Mucosa of gallbladder (tissue), 1 donor: Measurements from ENCODE around the gene SLC26A11. TPM values are rescaled to one million over a fixed set of nuclear protein-coding genes. Genes with fewer than 3 reads are reported as not detected.
"Not testable (repeated sequence)": the region's sequence is repeated elsewhere in the genome, so short reads cannot be mapped to it uniquely, and the experiment has no call there.

Experiments
- DNase-seq: peaks from one replicate; pipeline ENCODE4 v3.0.0-alpha.2; 2020; ENCODE audit warnings: low spot score
- total RNA-seq: library from RNA; stranded (reverse); gene quantifications from one replicate; pipeline ENCODE4 v1.2.1, GENCODE V29; 2021
- donor health status: DM: no; HTN: no; CAD: no.

The SLC26A11 gene
- total RNA-seq, 1 donor from 2014 or later = 16.3 TPM

DNA sequence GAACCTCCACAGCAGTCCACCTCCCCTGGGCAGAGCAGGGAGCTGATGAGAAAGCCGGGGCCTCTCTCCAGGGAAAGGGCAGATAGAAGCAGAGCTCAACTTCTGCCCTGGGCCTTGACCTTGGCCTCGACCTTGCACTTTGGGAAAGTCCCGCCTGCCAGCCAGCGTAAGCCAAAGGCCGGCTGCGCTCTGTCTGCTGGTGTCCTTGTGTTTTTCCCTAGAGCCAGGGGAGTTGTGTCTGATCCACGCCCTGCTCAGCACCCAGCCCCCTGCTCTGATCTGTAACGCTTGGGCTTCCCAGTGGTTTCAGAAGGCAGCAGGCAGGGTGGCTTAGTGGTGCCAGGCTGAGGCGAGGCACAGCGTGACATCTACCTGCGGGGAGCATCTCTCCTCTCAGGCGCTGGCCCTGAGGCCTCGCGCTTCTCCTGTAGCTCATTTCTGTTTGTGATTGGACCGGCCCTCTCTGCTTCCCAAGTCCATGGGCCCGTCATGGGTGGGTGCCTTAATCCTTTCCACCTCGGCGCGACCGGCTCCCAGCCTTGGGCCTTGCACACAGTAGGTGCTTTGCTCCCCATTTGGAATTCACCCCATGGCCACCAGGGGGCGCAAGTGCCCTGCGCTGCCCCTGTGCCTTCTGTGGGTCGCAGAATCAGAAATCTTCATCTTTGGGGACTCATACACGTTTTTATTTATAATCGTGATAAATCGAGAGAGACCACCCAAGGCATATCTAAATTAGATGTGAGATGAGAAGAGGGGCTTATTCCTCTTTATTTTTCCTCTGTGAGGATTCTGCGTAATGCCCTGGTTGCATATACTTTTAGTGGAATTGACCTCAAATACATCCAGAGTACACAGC is 24.3 kb upstream of the SLC26A11 start:
- DNase-seq = no peak

DNA sequence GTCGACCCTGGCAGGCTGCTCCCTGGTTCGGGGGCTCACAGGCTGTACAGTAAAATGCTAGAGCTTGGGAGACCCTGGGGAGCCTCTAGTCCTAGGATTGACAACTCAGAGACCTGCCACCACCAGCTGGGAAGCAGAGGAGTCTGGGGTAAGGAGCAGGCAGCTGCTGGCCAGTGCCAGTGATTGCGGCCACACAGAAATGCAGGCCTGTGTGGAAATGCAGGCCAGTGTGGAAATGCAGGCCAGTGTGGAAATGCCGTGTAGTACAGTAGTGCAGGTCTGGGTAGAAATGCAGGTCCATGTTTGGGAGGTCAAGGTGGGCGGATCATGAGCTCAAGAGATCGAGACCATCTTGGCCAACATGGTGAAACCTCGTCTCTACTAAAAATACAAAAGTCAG is 23.6 kb upstream of the SLC26A11 start:
- DNase-seq = no peak

DNA sequence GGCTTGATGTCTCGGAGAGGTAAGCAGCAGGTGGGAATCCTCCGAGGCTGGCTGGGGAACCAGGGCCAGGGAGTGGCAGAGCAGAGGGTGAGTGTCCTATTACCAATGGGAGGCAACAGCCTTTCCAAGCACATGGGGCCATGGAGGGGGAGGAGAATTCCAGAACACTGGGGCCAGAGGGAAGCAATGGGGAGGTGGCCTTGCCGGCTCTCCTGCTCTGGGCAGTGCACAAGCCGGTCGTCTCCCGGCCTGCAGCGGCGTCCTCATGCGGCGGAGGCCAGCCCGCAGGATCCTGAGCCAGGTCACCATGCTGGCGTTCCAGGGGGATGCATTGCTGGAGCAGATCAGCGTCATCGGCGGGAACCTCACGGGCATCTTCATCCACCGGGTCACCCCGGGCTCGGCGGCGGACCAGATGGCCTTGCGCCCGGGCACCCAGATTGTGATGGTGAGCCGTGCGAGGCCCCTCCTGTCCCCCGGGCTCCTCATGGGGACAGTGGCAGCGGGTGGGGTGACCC is 22.0 kb upstream of the SLC26A11 start:
- DNase-seq = no peak

DNA sequence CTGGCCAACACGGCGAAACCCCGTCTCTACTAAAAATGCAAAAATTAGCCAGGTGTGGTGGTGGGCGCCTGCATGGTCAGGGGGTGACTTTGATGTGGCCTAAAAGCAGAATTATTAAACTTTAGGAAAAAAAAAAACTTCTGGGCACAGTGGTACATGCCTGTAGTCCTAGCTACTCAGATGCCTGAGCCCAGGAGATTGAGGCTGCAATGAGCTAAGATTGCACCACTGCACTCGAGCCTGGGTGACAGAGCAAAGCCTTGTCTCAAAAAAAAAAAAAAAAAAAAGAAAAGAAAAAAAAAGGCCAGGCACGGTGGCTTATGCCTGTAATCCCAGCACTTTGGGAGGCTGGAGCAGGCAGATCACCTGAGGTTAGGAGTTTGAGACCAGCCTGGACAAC is 20.9 kb upstream of the SLC26A11 start:
- DNase-seq = not testable (repeated sequence)

DNA sequence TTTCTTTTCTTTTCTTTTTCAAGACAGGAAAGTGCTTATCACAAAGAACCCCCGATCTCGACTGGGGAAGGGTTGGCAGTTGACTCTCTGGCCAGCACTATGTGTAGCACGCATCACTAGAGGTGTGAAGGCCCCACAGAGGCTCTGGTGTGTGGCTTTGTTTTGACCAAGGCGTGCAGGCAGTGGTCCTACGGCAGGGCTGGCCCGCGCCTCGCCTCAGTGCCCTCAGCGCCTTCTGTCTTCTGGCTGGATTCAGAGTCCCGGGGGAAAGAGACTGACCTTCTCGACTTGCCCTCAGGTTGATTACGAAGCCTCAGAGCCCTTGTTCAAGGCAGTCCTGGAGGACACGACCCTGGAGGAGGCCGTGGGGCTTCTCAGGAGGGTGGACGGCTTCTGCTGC is 18.8 kb upstream of the SLC26A11 start:
- DNase-seq = no peak

DNA sequence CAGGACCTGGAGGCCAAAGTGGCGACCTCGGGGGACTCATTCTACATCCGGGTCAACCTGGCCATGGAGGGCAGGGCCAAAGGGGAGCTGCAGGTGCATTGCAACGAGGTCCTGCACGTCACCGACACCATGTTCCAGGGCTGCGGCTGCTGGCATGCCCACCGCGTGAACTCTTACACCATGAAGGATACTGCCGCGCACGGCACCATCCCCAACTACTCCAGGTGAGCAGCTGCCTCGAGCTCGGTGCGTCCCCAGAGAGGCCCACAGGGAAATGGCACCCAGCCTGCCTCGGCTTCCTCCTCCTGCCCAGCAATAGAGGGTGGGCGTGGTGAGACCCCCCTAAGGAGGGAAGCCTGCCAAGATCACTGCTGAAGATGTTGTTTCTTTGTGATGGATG is 18.0 kb upstream of the SLC26A11 start:
- no peak for DNase-seq

DNA sequence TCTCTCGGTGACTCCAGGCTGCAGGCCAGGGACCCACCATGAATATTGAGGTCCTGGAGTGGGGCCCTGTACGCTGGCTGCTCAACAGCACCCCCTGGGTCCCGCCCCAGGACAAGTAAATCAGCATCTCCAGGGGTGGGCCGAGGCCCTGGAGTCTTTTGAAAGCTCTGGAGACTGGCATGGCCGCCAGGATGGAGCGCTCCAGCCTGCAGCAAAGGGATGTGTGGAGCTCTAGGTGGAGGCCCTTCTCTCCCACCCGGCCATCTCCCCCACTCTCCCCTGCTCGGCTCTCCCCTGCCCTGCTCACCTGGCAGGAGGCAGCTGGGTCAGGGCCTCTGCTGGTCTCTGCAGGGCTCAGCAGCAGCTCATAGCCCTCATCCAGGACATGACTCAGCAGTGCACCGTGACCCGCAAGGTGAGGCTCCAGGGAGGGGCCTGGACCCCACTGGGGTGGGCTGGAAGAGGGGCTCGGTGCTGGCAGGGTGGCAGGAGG is 16.7 kb upstream of the SLC26A11 start:
- DNase-seq = no peak

DNA sequence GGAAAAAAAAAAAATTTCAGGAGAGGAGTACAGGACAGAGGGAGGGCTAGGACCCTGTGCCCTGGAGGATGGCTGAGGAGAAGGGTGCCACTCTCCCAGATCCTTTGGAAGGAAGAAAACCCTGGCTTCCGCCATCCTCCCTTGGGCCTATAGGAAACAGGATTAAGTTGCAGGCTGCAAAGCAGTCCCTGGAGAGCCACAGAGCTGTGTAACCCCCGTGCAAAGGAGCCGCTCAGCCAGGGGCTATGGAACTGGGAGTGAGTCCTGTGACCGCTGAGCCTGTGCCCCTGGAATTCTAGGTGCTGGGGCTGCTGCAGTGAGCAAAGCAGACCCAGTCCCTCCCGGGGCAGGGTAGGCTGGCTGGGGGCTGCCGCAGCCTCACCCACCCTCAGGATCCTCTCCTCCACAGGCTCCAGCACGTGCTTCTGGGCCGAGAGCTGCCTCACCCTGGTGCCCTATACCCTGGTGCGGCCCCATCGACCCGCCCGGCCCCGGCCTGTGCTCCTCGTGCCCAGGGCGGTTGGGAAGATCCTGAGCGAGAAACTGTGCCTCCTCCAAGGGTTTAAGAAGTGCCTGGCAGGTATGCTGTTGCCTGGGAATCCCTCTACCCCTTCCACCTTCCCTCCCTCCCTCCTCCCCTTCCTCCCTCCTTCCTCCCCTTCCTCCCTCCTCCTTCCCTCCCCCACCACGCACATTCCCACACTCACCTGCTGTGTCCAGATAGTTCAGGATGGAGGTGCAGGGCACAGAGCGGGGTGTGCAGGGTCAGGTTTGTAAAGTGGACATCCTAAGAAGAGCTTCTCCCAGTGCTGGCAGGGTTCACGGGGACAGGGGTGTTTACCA is 15.4 kb upstream of the SLC26A11 start:
- DNase-seq = no peak

DNA sequence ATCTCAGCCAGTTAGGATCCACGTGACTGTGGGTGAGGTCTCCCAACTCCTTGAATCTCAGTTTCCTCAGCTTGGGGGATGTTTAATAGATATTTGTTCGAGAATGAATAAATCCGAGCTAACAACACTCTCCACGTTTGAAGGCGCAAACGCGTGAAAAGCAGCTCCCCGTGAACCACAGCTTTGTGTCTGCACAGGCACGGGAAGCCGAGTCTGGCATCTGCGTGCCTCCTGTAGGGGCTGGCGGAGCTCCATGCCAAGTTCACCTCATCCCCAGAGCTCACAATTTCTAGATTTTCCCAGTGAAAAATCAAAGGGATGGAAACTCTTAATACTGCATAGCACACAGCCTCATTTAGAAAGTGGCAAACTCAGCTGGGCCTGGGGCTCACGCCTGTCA is 14.4 kb upstream of the SLC26A11 start:
- DNase-seq = no peak

DNA sequence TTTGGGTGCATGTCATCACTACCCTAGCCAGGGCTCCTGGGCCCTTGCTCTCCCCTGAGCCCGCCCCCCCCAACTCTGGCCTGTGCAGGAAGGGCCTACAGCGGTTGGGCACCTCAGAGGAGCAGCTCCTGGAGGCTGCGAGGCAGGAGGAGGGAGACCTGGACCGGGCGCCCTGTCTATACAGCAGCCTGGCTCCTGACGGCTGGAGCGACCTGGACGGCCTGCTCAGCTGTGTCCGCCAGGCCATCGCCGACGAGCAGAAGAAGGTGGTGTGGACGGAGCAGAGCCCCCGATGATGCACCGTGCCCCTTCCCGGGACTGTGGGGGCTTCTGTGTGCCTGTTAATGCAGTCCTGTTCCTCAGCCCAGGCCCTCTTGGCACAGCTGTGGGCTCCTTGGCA is 12.2 kb upstream of the SLC26A11 start:
- DNase-seq = no peak

DNA sequence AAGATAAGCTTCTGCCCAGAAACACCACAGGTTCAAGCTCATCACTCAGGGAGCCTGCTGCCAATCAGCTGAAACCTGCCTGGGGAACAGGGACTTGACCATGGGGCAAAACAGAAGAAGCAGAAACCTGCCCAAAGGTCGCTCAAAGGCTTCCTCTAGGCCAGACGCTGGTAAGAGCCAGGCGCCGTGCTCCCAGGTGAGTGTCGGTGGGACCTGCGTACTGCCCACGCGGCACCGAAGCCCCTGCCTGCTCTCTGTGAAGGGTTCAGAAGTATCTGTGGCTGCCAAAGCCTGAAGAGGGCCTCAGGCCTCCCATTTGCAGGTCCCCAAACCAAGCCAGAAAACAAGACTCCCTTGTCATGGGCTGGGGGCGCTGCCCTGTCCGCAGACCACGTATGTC is 10.5 kb upstream of the SLC26A11 start:
- no peak for DNase-seq

DNA sequence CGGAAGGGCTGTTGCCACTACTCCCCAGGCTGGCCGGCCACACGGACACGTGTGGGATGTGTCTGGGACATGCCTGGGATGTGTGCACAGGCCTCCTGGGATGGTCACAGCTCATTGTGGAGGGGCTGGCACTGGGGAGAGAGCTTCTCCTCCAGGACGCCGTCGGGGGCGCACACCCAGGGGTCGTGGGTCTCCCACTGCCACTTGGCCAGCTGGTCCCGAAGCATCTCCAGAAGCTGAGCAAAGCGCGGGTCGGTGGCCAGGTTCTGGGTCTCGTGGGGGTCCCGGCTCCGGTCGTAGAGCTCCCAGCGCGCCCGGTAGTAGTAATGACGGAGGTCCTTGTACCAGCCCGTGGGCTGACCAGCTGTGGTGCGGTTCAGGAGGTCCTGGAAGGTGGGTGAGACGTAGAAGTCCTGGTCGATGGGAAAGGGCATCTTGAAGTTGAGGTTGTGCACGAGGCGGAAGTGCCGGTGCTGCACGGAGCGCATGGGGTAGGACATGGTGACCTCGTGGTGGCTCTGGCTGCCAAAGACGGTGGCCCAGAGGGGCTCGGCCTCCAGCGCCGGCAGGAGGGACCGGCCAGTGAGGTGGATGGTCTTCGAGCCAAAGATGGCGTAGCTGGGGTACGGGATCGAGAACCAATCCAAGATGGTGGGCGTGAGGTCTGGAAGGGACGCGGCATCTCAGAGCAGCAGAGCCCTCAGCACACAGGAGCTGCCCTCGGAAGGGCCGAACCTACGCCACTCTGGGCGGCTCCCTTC is 9.7 kb upstream of the SLC26A11 start:
- no peak for DNase-seq

DNA sequence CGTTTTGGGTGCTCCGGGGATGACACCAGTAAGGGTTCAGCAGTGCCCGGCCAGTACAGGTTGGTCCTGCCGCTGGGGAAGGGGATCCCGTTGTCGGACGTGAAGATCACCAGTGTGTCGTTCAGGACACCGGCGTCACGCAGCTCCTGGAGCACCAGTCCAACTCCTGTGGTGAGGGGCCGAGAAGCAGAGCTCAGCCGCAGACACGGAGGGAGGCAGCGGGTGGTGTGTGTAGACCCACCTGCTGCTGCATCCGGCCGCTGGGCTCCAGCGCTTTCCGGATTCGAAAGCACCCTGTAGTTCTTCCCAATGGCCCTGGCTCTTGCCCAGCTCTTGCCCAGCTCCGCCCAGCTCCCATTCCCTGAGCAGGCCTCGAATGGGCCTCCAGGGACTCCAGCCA is 8.1 kb upstream of the SLC26A11 start:
- DNase-seq = no peak

DNA sequence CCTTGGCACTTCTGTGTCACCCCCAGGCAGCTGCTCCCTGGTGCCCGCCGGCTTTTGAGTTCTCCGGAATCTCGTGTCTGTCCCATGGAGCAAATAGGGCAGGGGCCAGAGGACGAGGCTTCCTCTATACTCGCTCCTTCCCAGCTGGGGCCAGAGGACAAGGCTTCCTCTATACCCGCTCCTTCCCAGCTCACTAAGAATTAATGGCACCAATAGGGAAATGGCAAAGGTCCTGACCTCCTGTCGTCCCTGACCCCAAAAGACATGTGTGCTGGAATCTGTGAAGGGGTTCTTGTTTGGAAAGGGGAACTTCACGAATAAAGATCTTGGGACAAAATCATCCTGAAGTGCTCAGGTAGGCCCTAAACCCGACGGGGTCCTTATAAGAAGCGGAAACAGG is 7.7 kb upstream of the SLC26A11 start:
- no peak for DNase-seq

DNA sequence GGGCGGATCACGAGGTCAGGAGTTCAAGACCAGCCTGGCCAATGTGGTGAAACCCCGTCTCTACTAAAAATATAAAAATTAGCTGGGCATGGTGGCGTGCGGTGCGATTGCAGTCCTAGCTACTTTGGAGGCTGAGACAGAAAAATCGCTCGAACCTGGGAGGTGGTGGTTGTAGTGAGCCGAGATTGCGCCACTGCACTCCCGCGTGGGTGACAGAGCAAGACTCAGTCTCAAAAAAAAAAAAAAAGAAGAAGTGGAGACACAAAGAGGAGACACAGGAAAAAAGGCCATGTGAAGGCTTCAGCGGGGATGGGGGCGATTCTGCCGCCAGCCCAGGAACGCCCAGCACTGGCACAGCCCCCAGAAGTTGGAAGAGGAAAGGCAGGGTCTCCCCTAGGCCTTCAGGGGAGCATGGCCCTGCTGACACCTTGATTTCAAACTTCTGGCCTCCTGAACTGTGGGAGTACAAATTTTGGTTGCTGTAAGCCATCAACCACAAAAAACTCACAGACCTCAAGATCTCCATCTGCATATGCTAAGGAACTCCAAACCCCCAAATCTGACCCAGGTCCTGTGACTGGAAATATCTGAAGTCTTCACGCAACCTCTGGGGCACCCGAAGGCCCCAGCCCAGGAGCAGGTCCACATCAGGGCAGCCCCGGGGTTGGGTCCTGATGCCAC is 7.1 kb upstream of the SLC26A11 start:
- no peak for DNase-seq

DNA sequence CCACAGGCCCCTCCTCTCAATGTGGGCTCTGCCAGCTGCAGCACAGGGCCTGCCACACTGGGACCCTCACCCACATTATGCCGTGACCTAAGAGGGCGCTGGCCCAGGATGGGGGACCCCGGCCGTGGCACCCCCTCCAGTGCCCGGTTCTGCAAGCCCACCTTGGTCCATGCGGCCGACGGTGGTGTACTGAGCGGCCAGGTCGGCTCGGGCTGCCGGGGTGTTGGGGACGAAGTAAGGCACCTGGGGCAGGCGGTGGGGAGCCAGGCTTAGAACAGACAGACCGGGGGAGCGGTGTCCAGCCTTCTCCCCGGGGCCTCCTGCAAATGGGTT is 6.6 kb upstream of the SLC26A11 start:
- DNase-seq = no peak

DNA sequence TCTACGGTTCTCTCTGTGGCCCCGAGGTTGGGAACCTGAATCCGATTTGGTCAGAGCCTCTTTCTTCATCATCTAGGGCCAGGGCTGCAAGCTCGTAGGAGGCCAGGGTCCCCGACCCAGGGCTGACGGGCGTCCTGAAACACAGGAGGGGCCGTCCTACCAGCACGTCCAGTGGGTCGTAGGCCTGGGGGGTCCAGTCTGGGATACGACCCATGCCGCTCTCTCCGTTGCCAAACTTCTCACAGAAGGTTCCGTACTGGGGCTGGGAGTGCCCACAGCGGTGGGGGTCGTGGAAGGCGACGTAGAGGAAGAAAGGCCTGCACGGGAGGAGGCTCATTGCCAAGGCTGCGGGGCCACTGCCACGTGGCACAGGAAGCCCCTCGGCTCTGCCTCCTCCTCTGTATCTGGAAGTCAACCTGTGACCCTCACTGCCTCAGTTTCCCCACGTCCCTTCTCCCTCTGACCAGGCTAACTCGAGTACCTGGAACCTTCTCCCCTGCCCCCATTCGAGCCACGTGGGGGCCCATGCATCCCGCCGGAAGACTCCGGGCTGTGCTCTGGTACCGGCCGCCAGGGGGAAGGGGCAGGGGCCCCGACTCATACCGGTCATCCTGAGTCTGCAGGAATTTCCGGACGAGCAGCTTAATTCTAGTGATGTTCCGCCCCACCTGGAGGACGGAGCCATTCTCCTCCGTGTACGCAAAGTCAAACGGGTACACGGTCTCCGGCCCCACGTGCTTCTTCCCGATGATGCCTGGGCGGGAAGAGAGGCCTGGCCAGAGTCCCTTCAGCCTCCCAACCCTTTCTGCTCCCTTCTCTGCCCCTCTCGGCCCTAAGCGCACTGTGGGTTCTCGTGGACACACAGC is 6.0 kb upstream of the SLC26A11 start:
- no peak for DNase-seq

DNA sequence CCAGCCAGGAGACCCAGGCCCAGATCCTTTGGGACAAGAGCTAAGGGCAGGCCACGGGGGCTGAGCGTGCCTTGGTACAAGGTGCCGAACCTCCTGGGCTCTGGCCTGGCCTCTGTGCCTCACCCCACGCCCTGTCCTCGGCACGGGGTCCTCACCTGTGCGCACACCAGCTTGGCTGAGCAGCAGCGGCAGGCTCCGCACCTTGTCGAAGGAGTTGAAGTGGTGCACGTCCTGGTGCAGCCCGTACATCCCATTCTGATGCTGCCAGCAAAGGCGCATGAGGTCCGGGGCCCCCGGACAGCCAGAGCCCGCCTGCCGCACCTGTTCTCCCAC is 5.4 kb upstream of the SLC26A11 start:
- DNase-seq = no peak

DNA sequence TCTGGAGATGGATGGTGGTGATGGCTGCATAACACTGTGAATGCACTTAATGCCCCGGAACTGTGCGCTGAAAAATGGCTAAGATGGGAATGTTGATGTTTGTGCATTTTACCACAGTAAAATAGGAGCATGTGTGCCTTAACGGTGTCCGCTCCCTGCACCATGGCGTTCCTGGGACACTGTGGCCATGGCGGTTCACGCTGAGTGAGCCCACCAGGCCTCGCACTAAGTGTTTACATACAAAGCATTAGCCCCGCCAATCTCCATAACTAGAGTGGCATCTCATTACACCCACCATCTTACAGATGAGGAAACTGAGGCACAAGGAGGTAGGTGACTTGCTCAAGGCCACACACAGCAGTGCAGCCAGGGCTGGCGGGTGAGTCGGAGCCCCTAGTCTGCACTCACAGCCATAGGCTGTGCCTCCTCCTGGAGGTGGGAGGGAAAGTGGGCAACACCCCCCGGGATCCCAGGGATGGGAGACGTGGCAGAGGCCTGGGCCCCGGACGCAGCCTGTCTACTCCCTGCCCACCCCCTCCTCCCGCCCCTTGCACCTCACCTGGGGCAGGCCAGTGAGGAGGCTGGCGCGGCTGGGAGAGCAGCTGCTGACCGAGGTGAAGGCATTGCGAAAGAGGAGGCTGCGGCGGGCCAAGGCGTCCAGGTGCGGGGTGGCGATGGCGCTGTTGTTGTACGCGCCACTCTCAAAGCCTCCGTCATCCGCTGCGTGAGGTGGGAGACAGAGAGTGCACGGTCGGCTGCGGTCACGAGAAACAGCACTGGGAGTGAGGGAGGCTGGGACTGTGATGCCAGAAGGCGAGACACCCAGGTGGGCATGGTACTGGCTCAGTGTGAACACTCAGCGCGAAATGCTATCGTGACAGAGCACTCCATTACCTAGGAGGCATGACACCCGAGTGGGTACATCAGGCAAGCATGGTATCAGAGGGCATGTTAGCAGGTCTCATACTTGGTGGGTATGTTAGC is 3.5 kb upstream of the SLC26A11 start:
- no peak for DNase-seq
